GM12878 (cell line): ENCODE data around the gene UBE2E1. TPM values are rescaled to one million over a fixed set of nuclear protein-coding genes. Genes with fewer than 3 reads are reported as not detected.

Source experiments
- BCL11A ChIP-seq: IDR thresholded peaks from 2 replicates; pipeline ENCODE4 v1.6.1; 2011; ENCODE audit warnings: low read depth, low read length
- CREM ChIP-seq: IDR thresholded peaks from 2 replicates; pipeline ENCODE4 v1.6.1; 2014; ENCODE audit warnings: antibody characterized with exemption, low read depth
- HCFC1 ChIP-seq: fragments of 150-350 bp; IDR thresholded peaks from 2 replicates; pipeline ENCODE4 v1.6.1; 2014; ENCODE audit warnings: low read length
- PAX5 ChIP-seq: IDR thresholded peaks from 2 replicates; pipeline ENCODE4 v1.6.1; 2011; ENCODE audit warnings: low read depth, low read length, borderline replicate concordance
- RELA ChIP-seq: fragments of 450-650 bp; IDR thresholded peaks from 2 replicates; pipeline ENCODE4 v1.8.0; 2014; ENCODE audit warnings: borderline replicate concordance; ENCODE audit not compliant: partially characterized antibody
- polyA plus RNA-seq, 11 experiments: library from polyadenylated mRNA; depleted of rRNA in 4 of 11; unstranded in 6 of 11; stranded (reverse) in 5 of 11; fragments of >200 nt; fragmentation: Nextera tagmentation in 4 of 11; fragmentation: Illumina TruSeq in 1 of 11; extraction: Ambion mirVana in 4 of 11; extraction: Trizol in 1 of 11; gene quantifications; 1 replicate in 1 of 11; 2 replicates in 10 of 11; pipeline versions ENCODE4 v1.2.1 to v1.2.3, GENCODE V29; 2011 to 2016; ENCODE audit warnings: inconsistent platforms in 2 of 11, missing spikeins in 2 of 11, low read depth in 1 of 11
- total RNA-seq, 4 experiments: library from RNA; depleted of rRNA in 3 of 4; stranded (reverse); fragments of >200 nt in 3 of 4; fragmentation: Illumina TruSeq in 1 of 4; extraction: Trizol in 1 of 4; gene quantifications; 2 replicates each; pipeline versions ENCODE4 v1.2.1 to v1.2.3, GENCODE V29; 2013 to 2021
- TF ChIP-seq, protein P1 (sequence below): fragments of 450-650 bp; IDR thresholded peaks from 2 replicates; pipeline ENCODE4 v1.6.1; 2018; ENCODE audit warnings: mild to moderate bottlenecking, low read depth, moderate library complexity; ENCODE audit not compliant: partially characterized antibody
- TF ChIP-seq, protein P2 (sequence below): fragments of 450-650 bp; formaldehyde crosslinking; IDR thresholded peaks from 2 replicates; pipeline ENCODE4 v1.5.0; 2022; ENCODE audit warnings: mild to moderate bottlenecking, missing genetic modification characterization
- TF ChIP-seq, protein P3 (sequence below): fragments of 450-650 bp; formaldehyde crosslinking; IDR thresholded peaks from 2 replicates; pipeline ENCODE4 v1.4.0; 2022; ENCODE audit warnings: mild to moderate bottlenecking, moderate library complexity
- TF ChIP-seq, protein P4 (sequence below): fragments of 450-650 bp; IDR thresholded peaks from 2 replicates; pipeline ENCODE4 v1.6.1; 2017; ENCODE audit warnings: low read depth, mild to moderate bottlenecking, moderate library complexity
- TF ChIP-seq, protein P5 (sequence below): IDR thresholded peaks from 2 replicates; pipeline ENCODE4 v1.6.1; 2012; ENCODE audit warnings: low read depth, low read length, improper control_type of control experiment
- TF ChIP-seq, protein P6 (sequence below): IDR thresholded peaks from 2 replicates; pipeline ENCODE4 v1.6.1; 2012; ENCODE audit warnings: improper control_type of control experiment, low read depth, low read length; ENCODE audit not compliant: insufficient replicate concordance

The UBE2E1 gene
- total and polyA plus RNA-seq, 10 of the 15 experiments (the other 5 are each of a cell fraction or from before 2014, with no cell fraction given) = 18.7 to 425 (median 147) TPM

DNA sequence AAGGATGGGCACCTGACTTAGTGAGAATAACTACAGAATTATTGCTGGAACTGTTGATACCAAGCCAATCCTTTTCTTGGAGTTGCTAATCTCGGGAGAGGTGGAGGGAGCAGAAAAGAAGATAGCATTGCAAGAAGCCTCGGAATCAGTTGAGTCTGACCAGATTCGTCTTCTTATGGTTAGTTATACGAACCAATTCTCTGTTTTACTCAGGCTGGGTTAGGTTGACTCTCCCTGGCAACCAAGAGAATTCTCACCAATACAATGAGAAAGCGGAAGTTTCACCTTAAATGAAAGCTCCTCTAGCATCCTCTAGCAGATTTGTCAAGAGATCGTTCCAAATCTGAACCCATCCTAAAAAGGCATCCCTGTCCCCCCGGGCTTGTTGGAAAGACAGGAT lies 43.5 kb upstream of the UBE2E1 start (continued):
- TF ChIP-seq, protein P1, sequence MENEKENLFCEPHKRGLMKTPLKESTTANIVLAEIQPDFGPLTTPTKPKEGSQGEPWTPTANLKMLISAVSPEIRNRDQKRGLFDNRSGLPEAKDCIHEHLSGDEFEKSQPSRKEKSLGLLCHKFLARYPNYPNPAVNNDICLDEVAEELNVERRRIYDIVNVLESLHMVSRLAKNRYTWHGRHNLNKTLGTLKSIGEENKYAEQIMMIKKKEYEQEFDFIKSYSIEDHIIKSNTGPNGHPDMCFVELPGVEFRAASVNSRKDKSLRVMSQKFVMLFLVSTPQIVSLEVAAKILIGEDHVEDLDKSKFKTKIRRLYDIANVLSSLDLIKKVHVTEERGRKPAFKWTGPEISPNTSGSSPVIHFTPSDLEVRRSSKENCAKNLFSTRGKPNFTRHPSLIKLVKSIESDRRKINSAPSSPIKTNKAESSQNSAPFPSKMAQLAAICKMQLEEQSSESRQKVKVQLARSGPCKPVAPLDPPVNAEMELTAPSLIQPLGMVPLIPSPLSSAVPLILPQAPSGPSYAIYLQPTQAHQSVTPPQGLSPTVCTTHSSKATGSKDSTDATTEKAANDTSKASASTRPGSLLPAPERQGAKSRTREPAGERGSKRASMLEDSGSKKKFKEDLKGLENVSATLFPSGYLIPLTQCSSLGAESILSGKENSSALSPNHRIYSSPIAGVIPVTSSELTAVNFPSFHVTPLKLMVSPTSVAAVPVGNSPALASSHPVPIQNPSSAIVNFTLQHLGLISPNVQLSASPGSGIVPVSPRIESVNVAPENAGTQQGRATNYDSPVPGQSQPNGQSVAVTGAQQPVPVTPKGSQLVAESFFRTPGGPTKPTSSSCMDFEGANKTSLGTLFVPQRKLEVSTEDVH = no peak
- TF ChIP-seq, protein P2, sequence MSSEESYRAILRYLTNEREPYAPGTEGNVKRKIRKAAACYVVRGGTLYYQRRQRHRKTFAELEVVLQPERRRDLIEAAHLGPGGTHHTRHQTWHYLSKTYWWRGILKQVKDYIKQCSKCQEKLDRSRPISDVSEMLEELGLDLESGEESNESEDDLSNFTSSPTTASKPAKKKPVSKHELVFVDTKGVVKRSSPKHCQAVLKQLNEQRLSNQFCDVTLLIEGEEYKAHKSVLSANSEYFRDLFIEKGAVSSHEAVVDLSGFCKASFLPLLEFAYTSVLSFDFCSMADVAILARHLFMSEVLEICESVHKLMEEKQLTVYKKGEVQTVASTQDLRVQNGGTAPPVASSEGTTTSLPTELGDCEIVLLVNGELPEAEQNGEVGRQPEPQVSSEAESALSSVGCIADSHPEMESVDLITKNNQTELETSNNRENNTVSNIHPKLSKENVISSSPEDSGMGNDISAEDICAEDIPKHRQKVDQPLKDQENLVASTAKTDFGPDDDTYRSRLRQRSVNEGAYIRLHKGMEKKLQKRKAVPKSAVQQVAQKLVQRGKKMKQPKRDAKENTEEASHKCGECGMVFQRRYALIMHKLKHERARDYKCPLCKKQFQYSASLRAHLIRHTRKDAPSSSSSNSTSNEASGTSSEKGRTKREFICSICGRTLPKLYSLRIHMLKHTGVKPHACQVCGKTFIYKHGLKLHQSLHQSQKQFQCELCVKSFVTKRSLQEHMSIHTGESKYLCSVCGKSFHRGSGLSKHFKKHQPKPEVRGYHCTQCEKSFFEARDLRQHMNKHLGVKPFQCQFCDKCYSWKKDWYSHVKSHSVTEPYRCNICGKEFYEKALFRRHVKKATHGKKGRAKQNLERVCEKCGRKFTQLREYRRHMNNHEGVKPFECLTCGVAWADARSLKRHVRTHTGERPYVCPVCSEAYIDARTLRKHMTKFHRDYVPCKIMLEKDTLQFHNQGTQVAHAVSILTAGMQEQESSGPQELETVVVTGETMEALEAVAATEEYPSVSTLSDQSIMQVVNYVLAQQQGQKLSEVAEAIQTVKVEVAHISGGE = no peak
- TF ChIP-seq RELA = no peak
- TF ChIP-seq HCFC1 = no peak
- TF ChIP-seq, protein P3, sequence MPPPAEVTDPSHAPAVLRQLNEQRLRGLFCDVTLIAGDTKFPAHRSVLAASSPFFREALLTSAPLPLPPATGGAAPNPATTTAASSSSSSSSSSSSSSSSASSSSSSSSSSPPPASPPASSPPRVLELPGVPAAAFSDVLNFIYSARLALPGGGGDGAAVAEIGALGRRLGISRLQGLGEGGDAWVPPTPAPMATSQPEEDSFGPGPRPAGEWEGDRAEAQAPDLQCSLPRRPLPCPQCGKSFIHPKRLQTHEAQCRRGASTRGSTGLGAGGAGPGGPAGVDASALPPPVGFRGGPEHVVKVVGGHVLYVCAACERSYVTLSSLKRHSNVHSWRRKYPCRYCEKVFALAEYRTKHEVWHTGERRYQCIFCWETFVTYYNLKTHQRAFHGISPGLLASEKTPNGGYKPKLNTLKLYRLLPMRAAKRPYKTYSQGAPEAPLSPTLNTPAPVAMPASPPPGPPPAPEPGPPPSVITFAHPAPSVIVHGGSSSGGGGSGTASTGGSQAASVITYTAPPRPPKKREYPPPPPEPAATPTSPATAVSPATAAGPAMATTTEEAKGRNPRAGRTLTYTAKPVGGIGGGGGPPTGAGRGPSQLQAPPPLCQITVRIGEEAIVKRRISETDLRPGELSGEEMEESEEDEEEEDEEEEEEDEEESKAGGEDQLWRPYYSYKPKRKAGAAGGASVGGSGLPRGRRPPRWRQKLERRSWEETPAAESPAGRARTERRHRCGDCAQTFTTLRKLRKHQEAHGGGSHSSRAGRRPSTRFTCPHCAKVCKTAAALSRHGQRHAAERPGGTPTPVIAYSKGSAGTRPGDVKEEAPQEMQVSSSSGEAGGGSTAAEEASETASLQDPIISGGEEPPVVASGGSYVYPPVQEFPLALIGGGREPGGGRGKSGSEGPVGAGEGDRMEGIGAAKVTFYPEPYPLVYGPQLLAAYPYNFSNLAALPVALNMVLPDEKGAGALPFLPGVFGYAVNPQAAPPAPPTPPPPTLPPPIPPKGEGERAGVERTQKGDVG (CRISPR knock-in tag) = no peak
- TF ChIP-seq, protein P4, sequence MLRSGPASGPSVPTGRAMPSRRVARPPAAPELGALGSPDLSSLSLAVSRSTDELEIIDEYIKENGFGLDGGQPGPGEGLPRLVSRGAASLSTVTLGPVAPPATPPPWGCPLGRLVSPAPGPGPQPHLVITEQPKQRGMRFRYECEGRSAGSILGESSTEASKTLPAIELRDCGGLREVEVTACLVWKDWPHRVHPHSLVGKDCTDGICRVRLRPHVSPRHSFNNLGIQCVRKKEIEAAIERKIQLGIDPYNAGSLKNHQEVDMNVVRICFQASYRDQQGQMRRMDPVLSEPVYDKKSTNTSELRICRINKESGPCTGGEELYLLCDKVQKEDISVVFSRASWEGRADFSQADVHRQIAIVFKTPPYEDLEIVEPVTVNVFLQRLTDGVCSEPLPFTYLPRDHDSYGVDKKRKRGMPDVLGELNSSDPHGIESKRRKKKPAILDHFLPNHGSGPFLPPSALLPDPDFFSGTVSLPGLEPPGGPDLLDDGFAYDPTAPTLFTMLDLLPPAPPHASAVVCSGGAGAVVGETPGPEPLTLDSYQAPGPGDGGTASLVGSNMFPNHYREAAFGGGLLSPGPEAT = no peak; the same call in 1 of the 2 replicates
- TF ChIP-seq CREM = peak; percentile 54; the same call in 1 of the 2 replicates
- no peak for TF ChIP-seq PAX5
- TF ChIP-seq, protein P5, sequence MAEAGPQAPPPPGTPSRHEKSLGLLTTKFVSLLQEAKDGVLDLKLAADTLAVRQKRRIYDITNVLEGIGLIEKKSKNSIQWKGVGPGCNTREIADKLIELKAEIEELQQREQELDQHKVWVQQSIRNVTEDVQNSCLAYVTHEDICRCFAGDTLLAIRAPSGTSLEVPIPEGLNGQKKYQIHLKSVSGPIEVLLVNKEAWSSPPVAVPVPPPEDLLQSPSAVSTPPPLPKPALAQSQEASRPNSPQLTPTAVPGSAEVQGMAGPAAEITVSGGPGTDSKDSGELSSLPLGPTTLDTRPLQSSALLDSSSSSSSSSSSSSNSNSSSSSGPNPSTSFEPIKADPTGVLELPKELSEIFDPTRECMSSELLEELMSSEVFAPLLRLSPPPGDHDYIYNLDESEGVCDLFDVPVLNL = no peak
- TF ChIP-seq, protein P6, sequence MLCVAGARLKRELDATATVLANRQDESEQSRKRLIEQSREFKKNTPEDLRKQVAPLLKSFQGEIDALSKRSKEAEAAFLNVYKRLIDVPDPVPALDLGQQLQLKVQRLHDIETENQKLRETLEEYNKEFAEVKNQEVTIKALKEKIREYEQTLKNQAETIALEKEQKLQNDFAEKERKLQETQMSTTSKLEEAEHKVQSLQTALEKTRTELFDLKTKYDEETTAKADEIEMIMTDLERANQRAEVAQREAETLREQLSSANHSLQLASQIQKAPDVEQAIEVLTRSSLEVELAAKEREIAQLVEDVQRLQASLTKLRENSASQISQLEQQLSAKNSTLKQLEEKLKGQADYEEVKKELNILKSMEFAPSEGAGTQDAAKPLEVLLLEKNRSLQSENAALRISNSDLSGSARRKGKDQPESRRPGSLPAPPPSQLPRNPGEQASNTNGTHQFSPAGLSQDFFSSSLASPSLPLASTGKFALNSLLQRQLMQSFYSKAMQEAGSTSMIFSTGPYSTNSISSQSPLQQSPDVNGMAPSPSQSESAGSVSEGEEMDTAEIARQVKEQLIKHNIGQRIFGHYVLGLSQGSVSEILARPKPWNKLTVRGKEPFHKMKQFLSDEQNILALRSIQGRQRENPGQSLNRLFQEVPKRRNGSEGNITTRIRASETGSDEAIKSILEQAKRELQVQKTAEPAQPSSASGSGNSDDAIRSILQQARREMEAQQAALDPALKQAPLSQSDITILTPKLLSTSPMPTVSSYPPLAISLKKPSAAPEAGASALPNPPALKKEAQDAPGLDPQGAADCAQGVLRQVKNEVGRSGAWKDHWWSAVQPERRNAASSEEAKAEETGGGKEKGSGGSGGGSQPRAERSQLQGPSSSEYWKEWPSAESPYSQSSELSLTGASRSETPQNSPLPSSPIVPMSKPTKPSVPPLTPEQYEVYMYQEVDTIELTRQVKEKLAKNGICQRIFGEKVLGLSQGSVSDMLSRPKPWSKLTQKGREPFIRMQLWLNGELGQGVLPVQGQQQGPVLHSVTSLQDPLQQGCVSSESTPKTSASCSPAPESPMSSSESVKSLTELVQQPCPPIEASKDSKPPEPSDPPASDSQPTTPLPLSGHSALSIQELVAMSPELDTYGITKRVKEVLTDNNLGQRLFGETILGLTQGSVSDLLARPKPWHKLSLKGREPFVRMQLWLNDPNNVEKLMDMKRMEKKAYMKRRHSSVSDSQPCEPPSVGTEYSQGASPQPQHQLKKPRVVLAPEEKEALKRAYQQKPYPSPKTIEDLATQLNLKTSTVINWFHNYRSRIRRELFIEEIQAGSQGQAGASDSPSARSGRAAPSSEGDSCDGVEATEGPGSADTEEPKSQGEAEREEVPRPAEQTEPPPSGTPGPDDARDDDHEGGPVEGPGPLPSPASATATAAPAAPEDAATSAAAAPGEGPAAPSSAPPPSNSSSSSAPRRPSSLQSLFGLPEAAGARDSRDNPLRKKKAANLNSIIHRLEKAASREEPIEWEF = peak; percentile 67
- TF ChIP-seq BCL11A = peak; percentile 28; the same call in 1 of the 2 replicates
